OCI-LY7 (cell line): ENCODE data around the gene PRDM13. TPM values are rescaled to one million over a fixed set of nuclear protein-coding genes. Genes with fewer than 3 reads are reported as not detected.

ENCODE experiments used
- BruUV-seq: library from RNA; stranded (reverse); fragments of 400-500 nt; replicated peaks from 2 replicates; lab custom pipeline; 2021; lab: Mats Ljungman, UMichigan
- CTCF ChIA-PET: fragments of 300-600 bp; sonication (Branson Sonifier 250); formaldehyde crosslinking; loops from one replicate; lab custom pipeline; 2022; ENCODE audit warnings: antibody characterized with exemption; ENCODE audit not compliant: unreplicated experiment; lab: Charles Lee
- POLR2A ChIA-PET: fragments of 300-600 bp; sonication (Branson Sonifier 250); formaldehyde crosslinking; loops from one replicate; lab custom pipeline; 2022; ENCODE audit warnings: antibody characterized with exemption; lab: Charles Lee
- DNase-seq: peaks from one replicate; pipeline ENCODE4 v3.0.0-alpha.2; 2015; ENCODE audit warnings: low spot score
- H2AFZ ChIP-seq: fragments of 200-600 bp; sonication (generic), shearing (Covaris generic); 2 replicates; pipeline ENCODE4 v1.6.1; 2014; ENCODE audit warnings: mild to moderate bottlenecking, antibody characterized with exemption, low read length, moderate library complexity
- H3K27ac ChIP-seq: fragments of 200-600 bp; sonication (generic); 2 replicates; pipeline ENCODE4 v1.5.1; 2014; ENCODE audit warnings: mixed run types, low read depth, mild to moderate bottlenecking, moderate library complexity, low read length, inconsistent platforms; ENCODE audit not compliant: poor library complexity, severe bottlenecking
- H3K36me3 ChIP-seq: fragments of 200-600 bp; sonication (generic); 2 replicates; pipeline ENCODE4 v1.6.1; 2014; ENCODE audit warnings: mild to moderate bottlenecking, antibody characterized with exemption, low read length, moderate library complexity, mixed read lengths; ENCODE audit not compliant: insufficient read depth
- H3K4me1 ChIP-seq: fragments of 200-600 bp; sonication (generic); 2 replicates; pipeline ENCODE4 v1.5.1; 2014; ENCODE audit warnings: mild to moderate bottlenecking, low read length; ENCODE audit not compliant: insufficient read depth, poor library complexity, severe bottlenecking
- H3K4me2 ChIP-seq: fragments of 200-600 bp; sonication (generic); 2 replicates; pipeline ENCODE4 v1.6.1; 2014; ENCODE audit warnings: mild to moderate bottlenecking, low read length
- H3K4me3 ChIP-seq: fragments of 200-600 bp; sonication (generic); 2 replicates; pipeline ENCODE4 v1.5.1; 2014; ENCODE audit warnings: mild to moderate bottlenecking, low read depth, low read length; ENCODE audit not compliant: poor library complexity, severe bottlenecking
- H3K79me2 ChIP-seq: fragments of 200-600 bp; sonication (generic); 2 replicates; pipeline ENCODE4 v1.6.1; 2016; ENCODE audit warnings: low read depth, mild to moderate bottlenecking, low read length, moderate library complexity, mixed read lengths; ENCODE audit not compliant: insufficient read depth
- H3K9me2 ChIP-seq: fragments of 200-600 bp; sonication (generic); 2 replicates; pipeline ENCODE4 v1.6.1; 2016; ENCODE audit warnings: mild to moderate bottlenecking, low read length, mixed read lengths; ENCODE audit not compliant: insufficient read depth
- H3K9me3 ChIP-seq: fragments of 200-600 bp; sonication (generic); 2 replicates; pipeline ENCODE4 v1.6.1; 2014; ENCODE audit warnings: mild to moderate bottlenecking, mixed run types, low read length, mixed read lengths
- H4K20me1 ChIP-seq: fragments of 200-600 bp; sonication (generic); 2 replicates; pipeline ENCODE4 v1.6.1; 2014; ENCODE audit warnings: mild to moderate bottlenecking, antibody characterized with exemption, low read length, moderate library complexity, mixed read lengths; ENCODE audit not compliant: insufficient read depth
- EZH2phosphoT487 ChIP-seq: fragments of 200-600 bp; sonication (generic); IDR thresholded peaks from 2 replicates; pipeline ENCODE4 v1.6.1; 2018; ENCODE audit warnings: low read depth, borderline replicate concordance, mild to moderate bottlenecking, mixed run types, antibody characterized with exemption, low read length, moderate library complexity, mixed read lengths
- intact Hi-C: fragments of 100-400 bp; cut with micrococcal nuclease; formaldehyde crosslinking; loops from one replicate; pipeline ENCODE4 v1.10.0; 2022; ENCODE audit not compliant: unreplicated experiment
- total RNA-seq, 2 experiments: library from RNA; depleted of rRNA in 1 of 2; stranded (reverse); fragments of >200 nt in 1 of 2; shearing (Covaris generic) in 1 of 2; gene quantifications; 2 replicates each; pipeline ENCODE4 v1.2.3, GENCODE V29; 2014 to 2022
- TF ChIP-seq, protein P1 (sequence below): fragments of 200-600 bp; sonication (generic); conservative IDR thresholded peaks from 2 replicates; pipeline ENCODE4 v1.5.1; 2014; ENCODE audit warnings: mild to moderate bottlenecking, antibody characterized with exemption, low read length, moderate library complexity, mixed read lengths

PRDM13 gene
- total RNA-seq, 2 experiments from 2014 or later, result 0.16 TPM; not detected in 1

DNA sequence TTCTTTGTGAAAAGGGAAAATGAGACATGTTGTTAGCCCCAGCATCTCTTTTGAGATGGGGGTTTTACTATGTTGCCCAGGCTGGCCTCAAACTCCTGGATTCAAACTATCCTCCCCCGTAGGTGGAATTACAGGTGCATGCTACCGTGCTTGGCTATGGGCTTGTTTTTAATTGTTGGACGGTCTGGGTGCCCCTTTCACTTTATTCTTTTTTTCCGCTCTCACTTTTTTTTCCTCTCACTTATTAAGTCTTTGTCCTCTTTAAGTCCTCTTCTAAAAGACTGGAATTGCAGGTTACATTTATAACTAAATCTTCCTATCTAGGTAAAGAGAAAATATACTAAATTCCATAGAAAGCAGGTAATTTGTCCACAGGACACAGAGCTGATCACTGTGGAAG is 18.8 kb upstream of the PRDM13 start:
- no peaks in the 10 kb centered on the region for H3K9me3 ChIP-seq
- H3K79me2 ChIP-seq, result no peaks in the 10 kb centered on the region
- no peak overlapping the region for H3K4me3 ChIP-seq
- no peak for DNase-seq
- intact Hi-C loops, result no loop called here
- H3K4me2 ChIP-seq, result no peak overlapping the region
- no TSS peak for BruUV-seq
- CTCF ChIA-PET, result no interaction called here
- no peaks in the 10 kb centered on the region for H4K20me1 ChIP-seq
- POLR2A ChIA-PET, result interaction anchor here (1.2 kb wide), 1 partner anchor 10 kb away, joined by 3 read pairs; no protein-coding TSS in a partner anchor
- no peak for TF ChIP-seq EZH2phosphoT487
- TF ChIP-seq, protein P1, sequence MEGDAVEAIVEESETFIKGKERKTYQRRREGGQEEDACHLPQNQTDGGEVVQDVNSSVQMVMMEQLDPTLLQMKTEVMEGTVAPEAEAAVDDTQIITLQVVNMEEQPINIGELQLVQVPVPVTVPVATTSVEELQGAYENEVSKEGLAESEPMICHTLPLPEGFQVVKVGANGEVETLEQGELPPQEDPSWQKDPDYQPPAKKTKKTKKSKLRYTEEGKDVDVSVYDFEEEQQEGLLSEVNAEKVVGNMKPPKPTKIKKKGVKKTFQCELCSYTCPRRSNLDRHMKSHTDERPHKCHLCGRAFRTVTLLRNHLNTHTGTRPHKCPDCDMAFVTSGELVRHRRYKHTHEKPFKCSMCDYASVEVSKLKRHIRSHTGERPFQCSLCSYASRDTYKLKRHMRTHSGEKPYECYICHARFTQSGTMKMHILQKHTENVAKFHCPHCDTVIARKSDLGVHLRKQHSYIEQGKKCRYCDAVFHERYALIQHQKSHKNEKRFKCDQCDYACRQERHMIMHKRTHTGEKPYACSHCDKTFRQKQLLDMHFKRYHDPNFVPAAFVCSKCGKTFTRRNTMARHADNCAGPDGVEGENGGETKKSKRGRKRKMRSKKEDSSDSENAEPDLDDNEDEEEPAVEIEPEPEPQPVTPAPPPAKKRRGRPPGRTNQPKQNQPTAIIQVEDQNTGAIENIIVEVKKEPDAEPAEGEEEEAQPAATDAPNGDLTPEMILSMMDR, result no peak
- H3K4me1 ChIP-seq, result no peaks in the 10 kb centered on the region
- H3K9me2 ChIP-seq, result no peaks in the 10 kb centered on the region
- H2AFZ ChIP-seq, result no peak overlapping the region
- H3K36me3 ChIP-seq, result no peaks in the 10 kb centered on the region
- H3K27ac ChIP-seq, result no peak overlapping the region

- no peak for DNase-seq
- peak overlapping the region; percentile 15; the same call in 1 of the 2 replicates for H3K4me2 ChIP-seq
These were observed 17.9 kb upstream of the PRDM13 start for GRCh38 chr6:99588618-99589289.

More at GRCh38 chr6:99588618-99589289, 17.9 kb upstream of the PRDM13 start:
- no peaks in the 10 kb centered on the region for H3K79me2 ChIP-seq
- no peaks in the 10 kb centered on the region for H3K9me2 ChIP-seq
- H3K9me3 ChIP-seq, result no peaks in the 10 kb centered on the region
- no peaks in the 10 kb centered on the region for H3K36me3 ChIP-seq
- H4K20me1 ChIP-seq, result no peaks in the 10 kb centered on the region
- no peaks in the 10 kb centered on the region for H3K4me1 ChIP-seq
- ChIA-PET CTCF (no interaction called here), POLR2A (interaction anchor here (1.2 kb wide), 1 partner anchor 11 kb away, joined by 3 read pairs; no protein-coding TSS in a partner anchor)
- no peak overlapping the region for H2AFZ ChIP-seq
- no TSS peak for BruUV-seq
- H3K4me3 ChIP-seq, result no peak overlapping the region
- intact Hi-C loops, result no loop called here
- H3K27ac ChIP-seq, result no peak overlapping the region
- TF ChIP-seq, protein P1, result no peak
- TF ChIP-seq EZH2phosphoT487, result no peak
